ENCODE results near the gene PALB2. TPM values are rescaled to one million over a fixed set of nuclear protein-coding genes. Genes with fewer than 3 reads are reported as not detected.

Gene PALB2
- total and polyA plus RNA-seq, 2 of the 13 experiments (the other 11 are each of a cell fraction or from before 2014, with no cell fraction given), result 12.1 to 40.9 TPM

DNA sequence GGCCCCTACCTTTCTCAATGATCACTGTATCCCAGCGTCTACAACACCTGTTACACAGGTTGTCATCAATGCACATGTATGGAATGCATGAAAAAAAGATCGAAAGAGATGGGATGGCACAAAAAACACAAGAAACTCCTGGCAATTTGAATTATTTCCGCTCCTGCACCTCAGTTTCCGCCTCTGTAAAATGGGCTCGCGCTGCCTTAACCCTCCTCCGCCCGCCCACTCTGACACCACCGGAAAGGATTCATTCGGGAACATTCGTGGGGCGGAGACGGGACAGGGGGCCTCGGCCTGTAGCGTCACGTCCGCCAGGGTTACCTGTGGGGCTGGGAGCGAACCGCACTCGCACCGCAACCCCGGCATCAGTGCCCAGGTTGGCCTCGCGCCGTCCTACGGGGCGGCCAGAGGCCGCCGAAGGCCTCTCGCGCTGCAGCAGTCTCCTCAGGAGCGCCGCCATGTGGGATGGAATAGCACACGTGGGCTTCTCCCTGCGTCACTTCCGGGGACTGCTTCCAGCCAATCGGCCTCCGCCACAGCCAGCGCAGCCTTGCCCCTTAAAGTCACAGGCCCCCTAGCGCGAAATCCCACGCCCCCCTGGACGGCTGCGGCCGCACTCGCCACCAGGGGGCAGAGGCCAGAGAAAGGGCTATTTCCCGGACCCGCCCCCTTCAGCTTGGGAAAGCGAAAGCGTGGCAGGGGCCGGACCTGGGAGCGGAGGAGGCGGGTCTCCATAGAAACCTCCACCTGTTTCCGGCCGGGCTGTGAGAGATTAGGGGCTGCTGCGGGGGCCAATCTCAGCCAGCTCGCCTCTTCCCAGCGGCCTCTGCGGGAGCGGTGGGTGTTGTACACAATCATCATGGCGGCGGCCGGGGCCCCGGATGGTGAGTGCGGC is 84.0 kb downstream of the PALB2 start, which contains the start of the genes EARS2 and UBFD1 (continued):
- TF ChIP-seq ZNF644 (CRISPR knock-in tag; IDR thresholded peaks at IDR 0.05; ENCODE audit: low read depth) (no peak), MTF2 (CRISPR knock-in tag; IDR thresholded peaks at IDR 0.05; ENCODE audit: borderline replicate concordance) (peak; percentile 71; the same call in 1 of the 2 replicates), EHMT2 (IDR thresholded peaks at IDR 0.05; ENCODE audit: borderline replicate concordance, low read depth, low read length) (no peak; the same call in 1 of the 2 replicates), HDAC6 (IDR thresholded peaks at IDR 0.05; ENCODE audit: low read depth, low read length) (peak; percentile 95), ZNF138 (CRISPR knock-in tag; IDR thresholded peaks at IDR 0.05; ENCODE audit: low read depth) (no peak; the same call in 1 of the 2 replicates), GTF2F1 (IDR thresholded peaks at IDR 0.05; ENCODE audit: low read length) (peak; percentile 51; the same call in 1 of the 2 replicates), TCF7L2 (IDR thresholded peaks at IDR 0.05; ENCODE audit: low read depth, low read length) (no peak), SRSF4 (IDR thresholded peaks at IDR 0.05; ENCODE audit: low read depth, low read length, poor library complexity, severe bottlenecking) (peak; percentile 27), IRF9 (CRISPR knock-in tag; IDR thresholded peaks at IDR 0.05; ENCODE audit: borderline replicate concordance) (peak; percentile 60; the same call in 1 of the 2 replicates), EZH2 (conservative IDR thresholded peaks at IDR 0.05; ENCODE audit: low read depth, low read length) (no peak), ZNF563 (CRISPR knock-in tag; IDR thresholded peaks at IDR 0.05) (peak; percentile 37; the same call in 1 of the 2 replicates), HNF4A (CRISPR knock-in tag; IDR thresholded peaks at IDR 0.05) (no peak; the same call in 1 of the 2 replicates), FOXJ3 (CRISPR knock-in tag; IDR thresholded peaks at IDR 0.05; ENCODE audit: borderline replicate concordance) (peak; percentile 80), ETV5 (CRISPR knock-in tag; IDR thresholded peaks at IDR 0.05; ENCODE audit: borderline replicate concordance) (peak; percentile 83), KAT8 (CRISPR knock-in tag; IDR thresholded peaks at IDR 0.05) (peak; percentile 98), KDM5A (IDR thresholded peaks at IDR 0.05; ENCODE audit: borderline replicate concordance, low read length) (peak; percentile 92), ZNF547 (CRISPR knock-in tag; IDR thresholded peaks at IDR 0.05) (peak; percentile 88), HIVEP1 (CRISPR knock-in tag; IDR thresholded peaks at IDR 0.05) (peak; percentile 95), NFE2 (CRISPR knock-in tag; IDR thresholded peaks at IDR 0.05) (0 out of 2 replicates have a peak, but pooled peaks have one; percentile 11), NFIC (IDR thresholded peaks at IDR 0.05; ENCODE audit: low read length) (peak; percentile 41; the same call in 1 of the 2 replicates), ZNF558 (CRISPR knock-in tag; IDR thresholded peaks at IDR 0.05; ENCODE audit: borderline replicate concordance) (0 out of 2 replicates have a peak, but pooled peaks have one; percentile 1), KLF15 (CRISPR knock-in tag; IDR thresholded peaks at IDR 0.05; ENCODE audit: borderline replicate concordance) (peak; percentile 98)
- TF ChIP-seq, protein P1, sequence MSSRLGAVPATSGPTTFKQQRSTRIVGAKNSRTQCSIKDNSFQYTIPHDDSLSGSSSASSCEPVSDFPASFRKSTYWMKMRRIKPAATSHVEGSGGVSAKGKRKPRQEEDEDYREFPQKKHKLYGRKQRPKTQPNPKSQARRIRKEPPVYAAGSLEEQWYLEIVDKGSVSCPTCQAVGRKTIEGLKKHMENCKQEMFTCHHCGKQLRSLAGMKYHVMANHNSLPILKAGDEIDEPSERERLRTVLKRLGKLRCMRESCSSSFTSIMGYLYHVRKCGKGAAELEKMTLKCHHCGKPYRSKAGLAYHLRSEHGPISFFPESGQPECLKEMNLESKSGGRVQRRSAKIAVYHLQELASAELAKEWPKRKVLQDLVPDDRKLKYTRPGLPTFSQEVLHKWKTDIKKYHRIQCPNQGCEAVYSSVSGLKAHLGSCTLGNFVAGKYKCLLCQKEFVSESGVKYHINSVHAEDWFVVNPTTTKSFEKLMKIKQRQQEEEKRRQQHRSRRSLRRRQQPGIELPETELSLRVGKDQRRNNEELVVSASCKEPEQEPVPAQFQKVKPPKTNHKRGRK (CRISPR knock-in tag; IDR thresholded peaks at IDR 0.05), result 0 out of 2 replicates have a peak, but pooled peaks have one; percentile 58
- TF ChIP-seq, protein P2, sequence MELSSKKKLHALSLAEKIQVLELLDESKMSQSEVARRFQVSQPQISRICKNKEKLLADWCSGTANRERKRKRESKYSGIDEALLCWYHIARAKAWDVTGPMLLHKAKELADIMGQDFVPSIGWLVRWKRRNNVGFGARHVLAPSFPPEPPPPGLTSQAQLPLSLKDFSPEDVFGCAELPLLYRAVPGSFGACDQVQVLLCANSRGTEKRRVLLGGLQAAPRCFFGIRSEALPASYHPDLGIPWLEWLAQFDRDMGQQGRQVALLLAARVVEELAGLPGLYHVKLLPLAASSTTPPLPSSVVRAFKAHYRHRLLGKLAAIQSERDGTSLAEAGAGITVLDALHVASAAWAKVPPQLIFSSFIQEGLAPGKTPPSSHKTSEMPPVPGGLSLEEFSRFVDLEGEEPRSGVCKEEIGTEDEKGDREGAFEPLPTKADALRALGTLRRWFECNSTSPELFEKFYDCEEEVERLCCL (CRISPR knock-in tag; IDR thresholded peaks at IDR 0.05; ENCODE audit: borderline replicate concordance), result no peak
- TF ChIP-seq, protein P3, sequence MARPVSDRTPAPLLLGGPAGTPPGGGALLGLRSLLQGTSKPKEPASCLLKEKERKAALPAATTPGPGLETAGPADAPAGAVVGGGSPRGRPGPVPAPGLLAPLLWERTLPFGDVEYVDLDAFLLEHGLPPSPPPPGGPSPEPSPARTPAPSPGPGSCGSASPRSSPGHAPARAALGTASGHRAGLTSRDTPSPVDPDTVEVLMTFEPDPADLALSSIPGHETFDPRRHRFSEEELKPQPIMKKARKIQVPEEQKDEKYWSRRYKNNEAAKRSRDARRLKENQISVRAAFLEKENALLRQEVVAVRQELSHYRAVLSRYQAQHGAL (CRISPR knock-in tag; IDR thresholded peaks at IDR 0.05; ENCODE audit: not compliant biosample characterization), result peak; percentile 99

All from HepG2 (cell line).